Vagina (tissue), 2 donors: ENCODE measurements around the gene OPHN1.

ENCODE experiments used
- CTCF ChIP-seq, 3 experiments: fragments of 450-650 bp in 2 of 3; fragments of 200-600 bp in 1 of 3; sonication (generic) in 1 of 3; IDR thresholded peaks; one replicate each; pipeline ENCODE4 v1.5.1; 2017 to 2019; ENCODE audit warnings: antibody characterized with exemption in 3 of 3, mild to moderate bottlenecking in 2 of 3, moderate library complexity in 2 of 3
- POLR2A ChIP-seq, 2 donors: fragments of 450-650 bp; IDR thresholded peaks; one replicate each; pipeline ENCODE4 v1.6.1; 2017; ENCODE audit warnings: antibody characterized with exemption in 2 of 2, mild to moderate bottlenecking in 2 of 2, moderate library complexity in 2 of 2
- POLR2AphosphoS5 ChIP-seq, 2 donors: sonication (generic); formaldehyde crosslinking; IDR thresholded peaks; one replicate each; pipeline ENCODE4 v1.9.0; 2017; ENCODE audit warnings: antibody characterized with exemption in 2 of 2, mild to moderate bottlenecking in 2 of 2, low read depth in 1 of 2; ENCODE audit not compliant: insufficient read depth in 1 of 2

DNA sequence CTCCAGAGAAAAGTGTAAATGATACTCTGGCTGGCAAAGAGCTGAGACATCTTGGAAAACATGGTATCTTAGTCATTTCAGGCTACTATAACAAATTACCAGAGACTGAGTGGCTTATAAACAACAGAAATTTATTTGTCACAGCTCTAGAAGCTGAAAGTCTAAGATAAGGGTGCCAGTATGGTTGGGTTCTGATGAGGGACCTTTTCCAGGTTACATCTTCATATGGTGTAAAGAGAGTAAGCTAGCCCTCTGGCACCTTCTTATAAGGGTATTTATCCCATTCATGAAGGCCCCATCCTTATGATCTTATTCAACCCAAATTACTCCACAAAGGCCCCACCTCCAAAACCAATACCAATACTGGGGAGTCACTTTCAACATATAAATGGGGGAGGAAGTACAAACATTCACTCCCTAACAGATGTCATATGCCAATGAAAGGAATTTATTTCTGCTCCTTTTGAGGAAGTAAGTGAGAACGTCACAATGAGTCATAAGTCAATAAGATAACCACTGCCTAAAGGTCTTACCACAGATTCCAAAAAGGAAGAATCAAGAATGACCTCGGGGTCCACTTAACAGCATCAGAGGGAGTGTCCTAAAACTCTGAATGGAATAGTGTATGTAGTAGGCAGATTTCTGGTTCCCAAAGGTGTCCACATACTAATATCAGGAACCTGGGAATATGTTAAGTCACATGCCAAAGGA is 246.6 kb downstream of the OPHN1 start:
- TF ChIP-seq CTCF (IDR thresholded peaks at IDR 0.05) (no peak), POLR2A (IDR thresholded peaks at IDR 0.05) (no peak), POLR2AphosphoS5 (IDR thresholded peaks at IDR 0.05; ENCODE audit: insufficient read depth in 1 of 2, low read depth in 1 of 2) (no peak)
